Activated naive CD4-positive, alpha-beta T cell treated with anti-CD3 and anti-CD28 coated beads, Interleukin-2, amount 50 U/mL, for 24 hours (primary cell): Measurements from ENCODE around the gene AP5Z1.

ENCODE experiments used
- H3K27ac Mint-ChIP-seq: one replicate; pipeline ENCODE4 v1.8.0; 2021; ENCODE audit warnings: mild to moderate bottlenecking, mixed read lengths
- H3K27me3 Mint-ChIP-seq: one replicate; pipeline ENCODE4 v1.8.0; 2021; ENCODE audit warnings: mixed read lengths
- H3K36me3 Mint-ChIP-seq: one replicate; pipeline ENCODE4 v1.8.0; 2021; ENCODE audit warnings: mixed read lengths
- H3K4me1 Mint-ChIP-seq: one replicate; pipeline ENCODE4 v1.8.0; 2021; ENCODE audit warnings: mixed read lengths
- H3K4me3 Mint-ChIP-seq: one replicate; pipeline ENCODE4 v1.8.0; 2021; ENCODE audit warnings: mild to moderate bottlenecking, mixed read lengths
- H3K9me3 Mint-ChIP-seq: one replicate; pipeline ENCODE4 v1.8.0; 2021; ENCODE audit warnings: mixed read lengths

Gene AP5Z1

GRCh38 chr7:4755045-4755444 lies 20.4 kb upstream of the AP5Z1 start:
- Mint-ChIP-seq H3K4me1 (peaks cover 18% of the 10 kb centered on the region), H3K27ac (no peak overlapping the region), H3K36me3 (peaks cover 5% of the 10 kb centered on the region), H3K9me3 (no peaks in the 10 kb centered on the region), H3K4me3 (no peak overlapping the region), H3K27me3 (no peaks in the 10 kb centered on the region)

GRCh38 chr7:4758111-4758510 lies 17.3 kb upstream of the AP5Z1 start:
- peaks cover 9% of the 10 kb centered on the region for H3K4me1 Mint-ChIP-seq
- H3K36me3 Mint-ChIP-seq, result peaks cover 7% of the 10 kb centered on the region
- H3K27me3 Mint-ChIP-seq, result no peaks in the 10 kb centered on the region
- H3K9me3 Mint-ChIP-seq, result no peaks in the 10 kb centered on the region
- no peak overlapping the region for H3K27ac Mint-ChIP-seq
- no peak overlapping the region for H3K4me3 Mint-ChIP-seq

DNA sequence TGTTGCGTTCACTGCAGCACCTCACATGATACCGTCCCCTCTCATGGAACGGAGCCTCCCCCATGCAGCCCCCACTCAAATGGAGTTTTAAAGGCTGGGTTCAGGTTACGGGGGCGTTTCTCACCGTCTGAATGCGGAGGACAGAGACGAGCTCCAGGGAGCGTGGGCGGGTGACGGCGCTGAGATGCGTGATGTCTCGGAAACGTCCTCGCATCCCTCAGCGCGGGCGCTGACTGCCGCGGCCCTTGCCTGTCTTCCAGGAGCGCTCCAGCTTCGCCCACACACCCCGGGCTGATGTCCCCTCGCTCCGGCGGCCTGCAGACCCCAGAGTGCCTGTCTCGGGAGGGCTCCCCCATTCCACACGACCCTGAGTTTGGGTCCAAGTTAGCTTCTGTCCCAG lies 16.6 kb upstream of the AP5Z1 start:
- Mint-ChIP-seq H3K4me1 (peaks cover 2% of the 10 kb centered on the region), H3K9me3 (no peaks in the 10 kb centered on the region), H3K27me3 (no peaks in the 10 kb centered on the region), H3K27ac (no peak overlapping the region), H3K4me3 (no peak overlapping the region), H3K36me3 (peaks cover 8% of the 10 kb centered on the region)

- Mint-ChIP-seq H3K36me3 (peaks cover 9% of the 10 kb centered on the region), H3K4me3 (no peak overlapping the region), H3K9me3 (no peaks in the 10 kb centered on the region), H3K4me1 (no peaks in the 10 kb centered on the region), H3K27me3 (no peaks in the 10 kb centered on the region), H3K27ac (no peak overlapping the region)
These were observed 16.2 kb upstream of the AP5Z1 start for GRCh38 chr7:4759211-4759610.

DNA sequence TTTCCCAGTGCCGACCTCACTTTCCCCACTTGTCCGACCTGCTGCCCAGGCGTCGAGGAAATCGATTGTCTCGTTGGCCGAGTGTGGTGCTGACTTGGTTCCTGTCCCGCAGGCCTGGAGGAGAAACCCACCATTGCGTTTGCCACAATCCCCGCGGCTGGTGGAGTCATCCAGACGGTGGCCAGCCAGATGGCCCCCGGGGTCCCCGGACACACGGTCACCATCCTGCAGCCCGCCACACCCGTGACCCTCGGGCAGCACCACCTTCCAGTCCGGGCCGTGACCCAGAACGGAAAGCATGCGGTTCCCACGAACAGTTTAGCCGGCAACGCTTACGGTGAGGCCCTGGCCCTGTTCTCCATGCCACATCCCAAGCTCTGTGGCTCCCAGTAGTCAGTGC lies 14.5 kb upstream of the AP5Z1 start:
- H3K4me3 Mint-ChIP-seq, result no peak overlapping the region
- H3K9me3 Mint-ChIP-seq, result no peaks in the 10 kb centered on the region
- H3K27ac Mint-ChIP-seq, result no peak overlapping the region
- H3K4me1 Mint-ChIP-seq, result no peaks in the 10 kb centered on the region
- H3K27me3 Mint-ChIP-seq, result no peaks in the 10 kb centered on the region
- H3K36me3 Mint-ChIP-seq, result peaks cover 7% of the 10 kb centered on the region

GRCh38 chr7:4762121-4763055 lies 13.0 kb upstream of the AP5Z1 start:
- H3K4me1 Mint-ChIP-seq, result no peaks in the 10 kb centered on the region
- H3K4me3 Mint-ChIP-seq, result no peak overlapping the region
- peaks cover 9% of the 10 kb centered on the region for H3K36me3 Mint-ChIP-seq
- H3K27me3 Mint-ChIP-seq, result no peaks in the 10 kb centered on the region
- H3K27ac Mint-ChIP-seq, result peak overlapping the region; percentile 12
- H3K9me3 Mint-ChIP-seq, result no peaks in the 10 kb centered on the region

DNA sequence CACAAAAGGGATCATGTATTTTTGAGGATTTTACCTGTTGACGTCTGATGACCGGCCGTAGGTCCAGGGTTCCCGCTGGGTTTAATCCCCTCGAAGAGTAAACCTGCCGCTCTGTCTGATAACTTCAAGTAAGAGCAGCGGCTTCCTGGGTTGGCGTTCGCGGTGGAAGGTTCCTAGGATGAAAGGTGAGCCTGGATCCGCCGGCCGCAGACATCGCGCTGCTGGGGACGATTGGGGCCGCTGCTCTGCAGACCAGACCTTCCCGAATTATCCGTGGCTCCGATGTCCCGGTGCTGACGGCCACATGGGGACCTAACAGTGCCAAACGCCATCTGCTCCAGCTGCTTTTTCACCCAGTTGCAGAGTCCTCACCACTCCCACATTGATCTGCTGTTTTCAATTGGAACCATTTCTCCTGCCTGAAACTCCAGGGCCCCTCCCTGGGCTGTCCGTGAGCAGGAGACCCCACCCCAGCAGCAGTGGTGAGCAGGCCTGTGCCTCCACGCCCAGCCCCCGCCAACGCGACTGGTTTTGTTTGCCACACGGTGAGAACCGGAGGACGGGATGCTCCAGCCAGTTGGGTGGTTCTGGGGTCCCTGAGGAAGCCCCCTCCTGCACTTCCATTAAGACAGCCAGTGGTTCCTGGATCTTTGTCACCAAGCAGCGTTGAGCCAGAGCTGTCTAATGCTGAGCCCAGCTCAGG lies 12.2 kb upstream of the AP5Z1 start:
- Mint-ChIP-seq H3K4me3 (no peak overlapping the region), H3K4me1 (no peaks in the 10 kb centered on the region), H3K9me3 (no peaks in the 10 kb centered on the region), H3K36me3 (peaks cover 9% of the 10 kb centered on the region), H3K27me3 (no peaks in the 10 kb centered on the region), H3K27ac (peak overlapping the region; percentile 12)

GRCh38 chr7:4763794-4764185 lies 11.6 kb upstream of the AP5Z1 start:
- no peaks in the 10 kb centered on the region for H3K9me3 Mint-ChIP-seq
- H3K27ac Mint-ChIP-seq, result no peak overlapping the region
- H3K4me1 Mint-ChIP-seq, result no peaks in the 10 kb centered on the region
- peaks cover 9% of the 10 kb centered on the region for H3K36me3 Mint-ChIP-seq
- H3K27me3 Mint-ChIP-seq, result no peaks in the 10 kb centered on the region
- no peak overlapping the region for H3K4me3 Mint-ChIP-seq

DNA sequence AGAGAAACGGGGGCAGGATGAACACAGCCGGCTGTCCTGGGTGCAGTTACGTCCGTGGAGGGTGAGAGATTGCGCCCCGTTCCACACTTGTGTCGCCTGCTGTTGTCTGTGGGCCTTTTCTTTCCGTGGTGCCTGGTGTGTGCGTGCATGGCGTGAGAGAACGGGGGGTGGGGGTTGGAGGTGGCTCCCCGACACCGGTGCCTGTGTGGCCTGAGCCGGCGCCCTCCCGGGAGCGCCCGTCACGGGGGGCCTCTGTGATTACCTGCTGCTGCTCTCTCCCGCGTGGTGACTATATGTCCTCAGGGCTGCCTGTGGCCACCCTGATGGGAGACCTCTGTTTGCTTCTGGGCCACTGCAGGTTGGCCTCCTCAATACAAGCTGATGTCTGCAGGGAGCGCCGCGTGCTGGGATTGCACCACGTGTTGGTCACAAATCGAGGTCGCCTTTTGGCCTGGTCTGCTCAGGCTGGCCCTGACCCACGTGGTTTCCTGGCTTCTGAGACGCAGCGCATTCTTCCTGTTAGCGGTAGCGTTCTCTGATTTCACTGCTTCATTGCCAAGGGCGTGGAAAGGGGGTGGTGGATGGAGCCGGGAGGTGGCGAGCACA lies 10.9 kb upstream of the AP5Z1 start:
- no peak overlapping the region for H3K4me3 Mint-ChIP-seq
- H3K27ac Mint-ChIP-seq, result no peak overlapping the region
- no peaks in the 10 kb centered on the region for H3K9me3 Mint-ChIP-seq
- H3K36me3 Mint-ChIP-seq, result peaks cover 9% of the 10 kb centered on the region
- H3K4me1 Mint-ChIP-seq, result peaks cover under 1% of the 10 kb centered on the region
- H3K27me3 Mint-ChIP-seq, result no peaks in the 10 kb centered on the region

DNA sequence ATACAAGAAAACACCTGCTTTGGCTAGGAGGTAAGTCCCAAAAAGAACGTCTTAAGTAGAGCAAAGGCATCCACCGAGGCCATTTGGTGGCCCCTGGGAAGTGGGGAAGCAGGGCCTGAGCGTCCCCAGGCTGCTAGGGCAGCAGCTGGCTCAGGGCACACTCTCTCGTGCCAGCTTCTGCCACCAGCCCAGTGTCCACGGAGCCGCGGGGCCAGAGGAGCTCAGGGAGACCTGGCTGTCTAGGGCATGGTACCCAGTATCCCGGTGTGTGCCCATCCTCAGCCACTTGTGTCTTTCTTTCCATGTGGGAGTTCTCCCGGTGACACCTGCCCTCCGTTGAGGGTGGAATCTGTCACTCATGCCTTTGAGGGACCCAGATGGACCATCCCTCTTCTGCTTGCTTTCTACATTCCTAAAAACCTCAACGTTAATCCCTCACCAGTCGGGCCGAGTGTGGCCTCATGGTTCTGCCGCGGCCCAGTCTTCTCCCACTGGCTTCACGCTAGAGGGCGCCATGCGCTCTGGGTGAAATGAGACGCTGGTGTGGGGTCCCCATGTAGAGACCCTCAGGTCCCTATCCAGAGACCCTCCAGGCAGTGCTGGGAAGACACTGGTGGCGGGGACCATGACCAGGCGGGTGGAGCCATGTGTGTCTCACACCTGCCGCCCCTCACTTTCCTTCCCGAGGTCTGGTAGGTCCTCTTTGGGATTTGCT lies 9.5 kb upstream of the AP5Z1 start:
- H3K27ac Mint-ChIP-seq, result peak overlapping the region; percentile 74
- H3K4me1 Mint-ChIP-seq, result peaks cover 12% of the 10 kb centered on the region
- H3K27me3 Mint-ChIP-seq, result no peaks in the 10 kb centered on the region
- H3K36me3 Mint-ChIP-seq, result peaks cover 9% of the 10 kb centered on the region
- no peak overlapping the region for H3K4me3 Mint-ChIP-seq
- no peaks in the 10 kb centered on the region for H3K9me3 Mint-ChIP-seq

- Mint-ChIP-seq H3K4me1 (peaks cover 12% of the 10 kb centered on the region), H3K27me3 (no peaks in the 10 kb centered on the region), H3K36me3 (peaks cover 9% of the 10 kb centered on the region), H3K4me3 (no peak overlapping the region), H3K27ac (peak overlapping the region; percentile 38), H3K9me3 (no peaks in the 10 kb centered on the region)
These were observed 8.5 kb upstream of the AP5Z1 start for GRCh38 chr7:4766666-4767519.

GRCh38 chr7:4768597-4769569 lies 6.5 kb upstream of the AP5Z1 start:
- no peak overlapping the region for H3K4me3 Mint-ChIP-seq
- peaks cover 2% of the 10 kb centered on the region for H3K36me3 Mint-ChIP-seq
- peaks cover 17% of the 10 kb centered on the region for H3K4me1 Mint-ChIP-seq
- no peaks in the 10 kb centered on the region for H3K27me3 Mint-ChIP-seq
- H3K27ac Mint-ChIP-seq, result no peak overlapping the region
- H3K9me3 Mint-ChIP-seq, result no peaks in the 10 kb centered on the region

- no peaks in the 10 kb centered on the region for H3K9me3 Mint-ChIP-seq
- H3K27ac Mint-ChIP-seq, result no peak overlapping the region
- H3K4me3 Mint-ChIP-seq, result no peak overlapping the region
- H3K4me1 Mint-ChIP-seq, result peaks cover 25% of the 10 kb centered on the region
- peaks cover 2% of the 10 kb centered on the region for H3K36me3 Mint-ChIP-seq
- H3K27me3 Mint-ChIP-seq, result no peaks in the 10 kb centered on the region
These were observed 5.7 kb upstream of the AP5Z1 start for GRCh38 chr7:4769761-4770160.

DNA sequence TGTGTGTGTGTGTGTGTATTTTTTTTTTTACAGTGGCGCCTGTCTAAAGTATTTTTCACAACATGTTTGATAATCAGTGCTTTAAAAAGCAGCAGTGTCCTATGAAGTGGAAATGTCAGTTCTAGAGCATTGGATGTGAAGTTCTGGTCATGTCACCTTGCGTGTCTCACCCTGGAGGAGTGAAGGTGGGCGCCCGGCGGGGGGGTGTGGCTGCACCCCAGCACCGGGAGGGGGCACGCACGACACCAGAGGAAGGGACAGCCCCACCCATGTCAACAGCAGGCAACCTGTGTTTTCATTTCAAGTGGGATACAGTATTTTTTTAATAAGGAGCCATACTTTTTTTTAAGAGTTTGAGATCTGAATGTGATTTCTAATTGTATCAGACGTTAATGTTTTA lies 4.5 kb upstream of the AP5Z1 start:
- Mint-ChIP-seq H3K36me3 (peaks cover 2% of the 10 kb centered on the region), H3K27ac (peak overlapping the region; percentile 51), H3K27me3 (no peaks in the 10 kb centered on the region)

More for the DNA sequence above, 4.5 kb upstream of the AP5Z1 start:
- H3K4me1 Mint-ChIP-seq, result peaks cover 35% of the 10 kb centered on the region
- H3K4me3 Mint-ChIP-seq, result no peak overlapping the region
- no peaks in the 10 kb centered on the region for H3K9me3 Mint-ChIP-seq
